ENCODE results near the gene ANKH. TPM values are rescaled to one million over a fixed set of nuclear protein-coding genes. Genes with fewer than 3 reads are reported as not detected.
A peak's percentile ranks its signal among the peaks of the same experiment; 100 is the strongest.
"Not testable (repeated sequence)": the region's sequence is repeated elsewhere in the genome, so short reads cannot be mapped to it uniquely, and the experiment has no call there.

ANKH gene
- 3.2 TPM for polyA plus RNA-seq (2013, experiment 1 of 2)
- polyA plus RNA-seq (2013, experiment 2 of 2), result 3.1 TPM

- H3K18ac ChIP-seq (ENCODE audit: low read length), result peak within 1 kb of the TSS; percentile 95
- peak; percentile 83 for DNase-seq
- no peak within 1 kb of the TSS for H2BK5ac ChIP-seq (ENCODE audit: low read length)
- H3K56ac ChIP-seq (ENCODE audit: low read length), result peak within 1 kb of the TSS; percentile 83
- no peaks in the 10 kb centered on the region for H3K36me3 ChIP-seq (ENCODE audit: control insufficient read depth, insufficient read depth, low read length)
- H3K4me3 ChIP-seq (ENCODE audit: low read length), result peak within 1 kb of the TSS; percentile 46
- no peak within 1 kb of the TSS for H2AK5ac ChIP-seq (ENCODE audit: low read length)
- H2BK120ac ChIP-seq (ENCODE audit: low read depth, low read length), result peak within 1 kb of the TSS; percentile 65
- H3K4me2 ChIP-seq (ENCODE audit: low read length), result peak within 1 kb of the TSS; percentile 53
- no peaks in the 10 kb centered on the region for H3K4me1 ChIP-seq (ENCODE audit: control insufficient read depth, low read depth, low read length)
- H2BK15ac ChIP-seq (replicated peaks; ENCODE audit: low read depth), result no peak within 1 kb of the TSS
- H4K8ac ChIP-seq (ENCODE audit: low read depth, low read length), result no peak within 1 kb of the TSS
- no peak within 1 kb of the TSS for H3K27ac ChIP-seq (ENCODE audit: low read depth, low read length)
- peaks cover 7% of the 10 kb centered on the region for H3K27me3 ChIP-seq (ENCODE audit: insufficient read depth, low read length, poor library complexity)
- no peak within 1 kb of the TSS for H3K23ac ChIP-seq (ENCODE audit: low read length)
- WGBS (ENCODE audit: extremely low coverage, insufficient coverage, low lambda C conversion rate), result no CpG with 5 or more reads among the region's 115 CpGs
- H3K79me1 ChIP-seq (ENCODE audit: low read length), result no peaks in the 10 kb centered on the region
- no peaks in the 10 kb centered on the region for H3K79me2 ChIP-seq (ENCODE audit: control insufficient read depth, insufficient read depth, low read length)
- peak within 1 kb of the TSS; percentile 7 for H3K4ac ChIP-seq (ENCODE audit: low read depth, low read length)
- H4K5ac ChIP-seq (ENCODE audit: low read length), result no peak within 1 kb of the TSS
- H3K9ac ChIP-seq (ENCODE audit: low read length), result peak within 1 kb of the TSS; percentile 70
These were observed at the start of gene ANKH for GRCh38 chr5:14871214-14872069. Gene ANKH (minus strand): TSS chr5:14871778. CDS start chr5:14871447, 331 bp downstream.

GRCh38 chr5:14920121-14920520, 48.5 kb upstream of the ANKH start:
- no peaks in the 10 kb centered on the region for H3K79me1 ChIP-seq (ENCODE audit: low read length)
- no peak overlapping the region for H3K4me2 ChIP-seq (ENCODE audit: low read length)
- no peak overlapping the region for H3K9ac ChIP-seq (ENCODE audit: low read length)
- no CpG with 5 or more reads among the region's 3 CpGs for WGBS (ENCODE audit: extremely low coverage, insufficient coverage, low lambda C conversion rate)
- H3K23ac ChIP-seq (ENCODE audit: low read length), result no peak overlapping the region
- no peak overlapping the region for H3K4me3 ChIP-seq (ENCODE audit: low read length)
- H2BK120ac ChIP-seq (ENCODE audit: low read depth, low read length), result no peak overlapping the region
- no peak overlapping the region for H3K18ac ChIP-seq (ENCODE audit: low read length)
- no peak overlapping the region for H2BK5ac ChIP-seq (ENCODE audit: low read length)
- H3K4me1 ChIP-seq (ENCODE audit: control insufficient read depth, low read depth, low read length), result no peaks in the 10 kb centered on the region
- no peaks in the 10 kb centered on the region for H3K36me3 ChIP-seq (ENCODE audit: control insufficient read depth, insufficient read depth, low read length)
- no peaks in the 10 kb centered on the region for H3K79me2 ChIP-seq (ENCODE audit: control insufficient read depth, insufficient read depth, low read length)
- H4K5ac ChIP-seq (ENCODE audit: low read length), result no peak overlapping the region
- H3K27me3 ChIP-seq (ENCODE audit: insufficient read depth, low read length, poor library complexity), result no peaks in the 10 kb centered on the region
- H3K27ac ChIP-seq (ENCODE audit: low read depth, low read length), result no peak overlapping the region
- no peak overlapping the region for H4K8ac ChIP-seq (ENCODE audit: low read depth, low read length)
- H3K56ac ChIP-seq (ENCODE audit: low read length), result no peak overlapping the region
- no peak overlapping the region for H3K4ac ChIP-seq (ENCODE audit: low read depth, low read length)
- DNase-seq, result no peak
- no peak overlapping the region for H2AK5ac ChIP-seq (ENCODE audit: low read length)
- no peak overlapping the region for H2BK15ac ChIP-seq (replicated peaks; ENCODE audit: low read depth)

GRCh38 chr5:14919106-14919505, 47.5 kb upstream of the ANKH start:
- not testable (repeated sequence) for H2BK15ac ChIP-seq (replicated peaks; ENCODE audit: low read depth); H3K27me3 ChIP-seq (ENCODE audit: insufficient read depth, low read length, poor library complexity)

GRCh38 chr5:14917719-14918118, 46.1 kb upstream of the ANKH start:
- Histone ChIP-seq H4K8ac (ENCODE audit: low read depth, low read length) (no peak overlapping the region), H3K9ac (ENCODE audit: low read length) (no peak overlapping the region), H2BK120ac (ENCODE audit: low read depth, low read length) (no peak overlapping the region), H3K18ac (ENCODE audit: low read length) (no peak overlapping the region), H2AK5ac (ENCODE audit: low read length) (no peak overlapping the region), H3K27me3 (ENCODE audit: insufficient read depth, low read length, poor library complexity) (no peaks in the 10 kb centered on the region), H3K4me3 (ENCODE audit: low read length) (no peak overlapping the region), H2BK15ac (replicated peaks; ENCODE audit: low read depth) (no peak overlapping the region), H3K79me2 (ENCODE audit: control insufficient read depth, insufficient read depth, low read length) (no peaks in the 10 kb centered on the region), H4K5ac (ENCODE audit: low read length) (no peak overlapping the region), H3K23ac (ENCODE audit: low read length) (no peak overlapping the region), H3K27ac (ENCODE audit: low read depth, low read length) (no peak overlapping the region), H3K4ac (ENCODE audit: low read depth, low read length) (no peak overlapping the region), H3K36me3 (ENCODE audit: control insufficient read depth, insufficient read depth, low read length) (no peaks in the 10 kb centered on the region), H3K4me2 (ENCODE audit: low read length) (no peak overlapping the region), H3K56ac (ENCODE audit: low read length) (no peak overlapping the region), H3K79me1 (ENCODE audit: low read length) (no peaks in the 10 kb centered on the region), H3K4me1 (ENCODE audit: control insufficient read depth, low read depth, low read length) (no peaks in the 10 kb centered on the region), H2BK5ac (ENCODE audit: low read length) (no peak overlapping the region)
- DNase-seq, result no peak
- WGBS (ENCODE audit: extremely low coverage, insufficient coverage, low lambda C conversion rate), result no CpG with 5 or more reads among the region's 2 CpGs

More at GRCh38 chr5:14919106-14919505, 47.5 kb upstream of the ANKH start:
- DNase-seq; H2AK5ac ChIP-seq (ENCODE audit: low read length); H3K79me1 ChIP-seq (ENCODE audit: low read length); H4K8ac ChIP-seq (ENCODE audit: low read depth, low read length); H3K4me2 ChIP-seq (ENCODE audit: low read length); H2BK120ac ChIP-seq (ENCODE audit: low read depth, low read length); H4K5ac ChIP-seq (ENCODE audit: low read length); H3K4me1 ChIP-seq (ENCODE audit: control insufficient read depth, low read depth, low read length); H3K23ac ChIP-seq (ENCODE audit: low read length); H3K4ac ChIP-seq (ENCODE audit: low read depth, low read length); H3K79me2 ChIP-seq (ENCODE audit: control insufficient read depth, insufficient read depth, low read length); H3K18ac ChIP-seq (ENCODE audit: low read length); H3K36me3 ChIP-seq (ENCODE audit: control insufficient read depth, insufficient read depth, low read length); H2BK5ac ChIP-seq (ENCODE audit: low read length); H3K9ac ChIP-seq (ENCODE audit: low read length); H3K56ac ChIP-seq (ENCODE audit: low read length); H3K4me3 ChIP-seq (ENCODE audit: low read length); H3K27ac ChIP-seq (ENCODE audit: low read depth, low read length): not testable (repeated sequence)
- WGBS (ENCODE audit: extremely low coverage, insufficient coverage, low lambda C conversion rate), result no CpG with 5 or more reads among the region's 2 CpGs

GRCh38 chr5:14915291-14915952, 43.8 kb upstream of the ANKH start:
- Histone ChIP-seq H3K56ac (ENCODE audit: low read length) (no peak overlapping the region), H2AK5ac (ENCODE audit: low read length) (no peak overlapping the region), H2BK5ac (ENCODE audit: low read length) (no peak overlapping the region), H3K18ac (ENCODE audit: low read length) (no peak overlapping the region), H3K4me3 (ENCODE audit: low read length) (no peak overlapping the region), H3K9ac (ENCODE audit: low read length) (no peak overlapping the region), H3K23ac (ENCODE audit: low read length) (no peak overlapping the region), H3K4me2 (ENCODE audit: low read length) (no peak overlapping the region), H4K5ac (ENCODE audit: low read length) (no peak overlapping the region), H3K4ac (ENCODE audit: low read depth, low read length) (no peak overlapping the region), H3K79me1 (ENCODE audit: low read length) (no peaks in the 10 kb centered on the region), H2BK15ac (replicated peaks; ENCODE audit: low read depth) (no peak overlapping the region), H3K27ac (ENCODE audit: low read depth, low read length) (no peak overlapping the region), H3K36me3 (ENCODE audit: control insufficient read depth, insufficient read depth, low read length) (no peaks in the 10 kb centered on the region), H3K27me3 (ENCODE audit: insufficient read depth, low read length, poor library complexity) (no peaks in the 10 kb centered on the region), H2BK120ac (ENCODE audit: low read depth, low read length) (no peak overlapping the region), H3K4me1 (ENCODE audit: control insufficient read depth, low read depth, low read length) (no peaks in the 10 kb centered on the region), H3K79me2 (ENCODE audit: control insufficient read depth, insufficient read depth, low read length) (no peaks in the 10 kb centered on the region), H4K8ac (ENCODE audit: low read depth, low read length) (no peak overlapping the region)
- WGBS (ENCODE audit: extremely low coverage, insufficient coverage, low lambda C conversion rate), result no CpG with 5 or more reads among the region's 10 CpGs
- no peak for DNase-seq
